ENCODE data around the gene PTPRJ.

DNA sequence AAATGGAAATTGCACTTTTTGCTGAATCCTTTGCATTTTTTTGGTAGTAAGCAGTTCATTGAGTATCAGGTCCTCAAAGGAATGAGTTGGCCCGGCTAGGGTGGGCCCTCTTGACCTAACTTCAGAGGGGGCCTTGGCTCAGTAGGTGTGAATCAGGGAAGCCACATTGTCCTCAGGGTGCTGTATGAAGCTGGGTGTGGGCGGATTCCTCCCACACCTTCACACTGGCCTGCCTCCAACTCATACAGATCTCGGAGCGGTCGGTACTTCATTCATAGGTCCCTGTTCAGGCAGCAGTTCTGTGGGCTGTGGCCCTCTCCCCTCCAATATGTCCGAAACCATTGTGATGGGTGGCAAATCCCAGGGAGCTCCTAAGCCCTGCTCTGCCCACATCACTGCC, 188.9 kb downstream of the PTPRJ start:
- TF ChIP-seq EZH2 (IDR thresholded peaks at IDR 0.05; ENCODE audit: borderline replicate concordance, low read depth, low read length, poor library complexity, severe bottlenecking) (no peak), CTCF (conservative IDR thresholded peaks at IDR 0.05; ENCODE audit: low read depth, low read length) (no peak)

Data from A673 (cell line).